HG03571 (cell line): ENCODE measurements around the gene FTH1.
"Not testable (repeated sequence)": the region's sequence is repeated elsewhere in the genome, so short reads cannot be mapped to it uniquely, and the experiment has no call there.

Experiments
- ATAC-seq: cut with Tn5 transposase; IDR thresholded peaks from one replicate; pipeline ENCODE4 v1.9.1; 2021; ENCODE audit not compliant: unreplicated experiment

The FTH1 gene

GRCh38 chr11:61978703-61979661, 11.5 kb upstream of the FTH1 start:
- ATAC-seq, result no peak

GRCh38 chr11:61976813-61977475, 9.5 kb upstream of the FTH1 start:
- no peak for ATAC-seq

- ATAC-seq, result no peak
These were observed 9.0 kb upstream of the FTH1 start for GRCh38 chr11:61976420-61976800.

- no peak for ATAC-seq
These were observed 8.4 kb upstream of the FTH1 start for GRCh38 chr11:61975638-61976419.

DNA sequence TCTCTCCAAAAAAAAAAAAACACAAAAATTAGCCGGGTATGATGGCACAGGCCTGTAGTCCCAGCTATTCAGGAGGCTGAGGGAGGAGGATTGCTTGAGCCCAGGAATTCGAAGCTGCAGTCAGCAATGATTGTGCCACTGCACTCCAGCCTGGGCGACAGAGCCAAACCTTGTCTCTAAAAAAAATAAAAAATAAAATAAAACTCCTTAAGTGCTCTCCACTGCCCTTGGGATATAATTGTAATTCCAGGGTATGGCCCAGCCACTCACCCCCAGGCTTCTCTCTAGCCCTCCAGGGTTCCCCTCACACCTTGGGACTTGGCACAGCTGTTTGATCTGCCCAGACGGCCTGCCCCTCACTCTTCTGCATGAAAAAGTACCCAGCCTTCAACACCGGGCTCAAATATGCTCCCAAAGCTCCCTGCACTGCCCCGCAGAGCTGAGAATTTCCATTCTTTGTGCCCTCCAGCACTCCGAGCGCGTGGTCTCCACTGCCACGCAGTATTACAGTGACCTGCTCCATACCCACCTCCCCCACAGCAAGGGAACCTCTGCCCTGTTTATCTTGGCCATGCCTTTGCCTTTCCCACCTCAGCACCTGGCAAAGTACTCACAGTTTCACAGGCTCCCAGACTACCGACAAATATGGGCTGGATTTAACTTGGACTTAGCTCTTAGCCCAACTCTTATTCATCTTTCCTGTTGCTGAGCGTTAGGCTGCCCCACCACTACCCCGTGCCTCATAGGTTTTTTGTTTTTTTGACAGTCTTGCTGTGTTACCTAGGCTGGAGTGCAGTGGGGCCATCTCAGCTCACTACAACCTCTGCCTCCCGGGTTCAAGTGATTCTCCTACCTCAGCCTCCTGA, 7.6 kb upstream of the FTH1 start:
- ATAC-seq, result no peak

- ATAC-seq, result no peak
These were observed 6.2 kb upstream of the FTH1 start for GRCh38 chr11:61973476-61974162.

DNA sequence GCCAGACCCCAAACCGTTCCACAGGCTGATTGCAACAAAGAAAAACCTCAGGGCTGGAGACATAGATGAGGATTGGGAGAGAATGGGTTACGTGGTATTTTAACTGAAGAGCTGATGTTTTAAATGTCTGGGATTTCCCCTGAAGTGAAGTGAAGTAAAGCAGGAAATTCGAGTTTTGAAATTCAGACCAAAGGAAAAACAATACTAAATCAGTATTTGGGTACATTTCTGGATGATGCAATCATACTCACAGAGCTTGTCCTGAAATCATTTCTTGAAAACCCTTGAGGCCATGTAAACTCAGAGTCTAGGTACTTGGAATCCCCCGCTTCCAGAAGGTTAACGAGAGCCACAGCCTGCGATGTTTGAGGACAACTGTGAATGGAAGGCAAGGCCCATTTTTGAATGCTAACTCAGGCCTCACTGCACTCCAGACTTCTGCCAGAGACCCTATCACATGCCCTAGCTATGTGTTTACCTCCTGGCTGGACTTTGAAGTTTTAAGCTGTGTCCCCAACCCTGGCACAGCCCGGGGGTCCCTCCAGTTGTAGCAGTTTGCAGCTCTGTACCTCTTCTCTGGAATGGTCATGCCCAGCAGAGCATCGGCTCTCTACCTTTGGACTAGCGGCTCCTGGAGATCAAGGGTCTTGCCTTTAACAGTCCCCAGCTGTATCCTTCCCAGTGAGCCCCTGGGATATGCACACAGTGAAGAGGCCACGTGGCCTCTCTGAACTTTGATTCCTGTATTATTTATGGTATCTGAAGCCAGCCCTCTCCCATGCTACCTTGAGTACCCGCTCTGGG, 5.4 kb upstream of the FTH1 start:
- no peak for ATAC-seq

GRCh38 chr11:61972112-61972671, 4.8 kb upstream of the FTH1 start:
- ATAC-seq, result no peak

GRCh38 chr11:61971248-61972111, 4.0 kb upstream of the FTH1 start:
- no peak for ATAC-seq

GRCh38 chr11:61969838-61970662, 2.6 kb upstream of the FTH1 start:
- ATAC-seq, result no peak

- no peak for ATAC-seq
These were observed 1.9 kb upstream of the FTH1 start for GRCh38 chr11:61969391-61969758.

- no peak for ATAC-seq
These were observed 1.4 kb upstream of the FTH1 start for GRCh38 chr11:61968758-61969390.

- ATAC-seq, result peak; percentile 5
These were observed 707 bp upstream of the FTH1 start for GRCh38 chr11:61967924-61968757.

- no peak for ATAC-seq
These were observed 709 bp downstream of the FTH1 start for GRCh38 chr11:61966734-61967115.

GRCh38 chr11:61964666-61965271, 2.7 kb downstream of the FTH1 start:
- ATAC-seq, result not testable (repeated sequence)
